GM18511 (cell line): ENCODE data around the gene DNAAF5.

ENCODE experiments used
- ATAC-seq: cut with Tn5 transposase; IDR thresholded peaks from one replicate; pipeline ENCODE4 v1.9.1; 2021; ENCODE audit warnings: mild to moderate bottlenecking, moderate library complexity; ENCODE audit not compliant: unreplicated experiment

The DNAAF5 gene

DNA sequence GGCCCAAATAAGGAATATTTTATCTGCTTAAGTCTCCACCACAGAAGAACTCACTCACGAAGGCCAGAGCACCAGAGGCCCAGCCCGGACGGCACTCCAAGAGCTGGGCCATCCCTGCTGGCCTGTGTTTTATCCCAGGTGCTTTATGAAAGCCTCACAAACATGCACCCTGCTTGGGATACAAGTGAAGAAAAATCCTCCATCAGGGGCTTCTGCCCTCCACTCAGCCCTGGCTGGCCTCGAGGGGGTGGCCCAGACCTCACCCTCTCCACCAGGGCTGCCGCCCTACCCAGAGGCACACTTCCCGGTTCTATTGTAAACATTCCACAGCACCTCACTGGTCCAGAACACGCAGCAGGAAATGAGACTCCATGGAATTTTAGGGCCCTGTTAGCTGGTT is 19.8 kb upstream of the DNAAF5 start:
- ATAC-seq: no peak

DNA sequence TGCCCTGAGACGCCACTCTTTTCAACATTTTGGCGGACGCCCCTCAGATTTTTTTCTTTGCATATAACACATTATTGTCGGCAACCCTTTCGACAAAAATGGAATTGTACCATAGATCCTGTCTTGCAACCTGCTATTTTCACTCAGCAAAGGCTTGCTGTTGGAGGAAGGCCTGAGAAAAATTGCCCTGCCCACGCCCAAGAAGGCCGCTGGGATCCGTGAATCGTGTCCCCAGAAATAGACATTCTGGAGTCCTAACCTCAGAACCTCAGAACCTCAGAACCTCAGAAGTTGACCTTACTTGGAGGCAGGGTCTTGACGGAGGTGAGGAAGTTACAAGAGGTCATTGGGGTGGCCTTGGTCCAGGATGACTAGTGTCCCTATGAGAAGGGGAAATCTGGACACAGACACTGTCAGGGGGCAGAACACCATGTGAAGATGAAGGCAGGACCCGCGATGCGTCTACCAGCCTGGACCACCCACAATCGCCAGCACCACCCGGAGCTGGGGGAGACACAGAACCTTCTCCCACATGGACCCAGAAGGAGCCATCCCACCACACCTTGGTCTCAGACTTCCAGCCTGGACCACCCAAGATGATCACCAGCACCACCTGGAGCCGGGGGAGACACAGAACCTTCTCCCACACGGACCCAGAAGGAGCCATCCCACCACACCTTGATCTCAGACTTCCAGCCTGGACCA is 19.1 kb upstream of the DNAAF5 start:
- no peak for ATAC-seq

DNA sequence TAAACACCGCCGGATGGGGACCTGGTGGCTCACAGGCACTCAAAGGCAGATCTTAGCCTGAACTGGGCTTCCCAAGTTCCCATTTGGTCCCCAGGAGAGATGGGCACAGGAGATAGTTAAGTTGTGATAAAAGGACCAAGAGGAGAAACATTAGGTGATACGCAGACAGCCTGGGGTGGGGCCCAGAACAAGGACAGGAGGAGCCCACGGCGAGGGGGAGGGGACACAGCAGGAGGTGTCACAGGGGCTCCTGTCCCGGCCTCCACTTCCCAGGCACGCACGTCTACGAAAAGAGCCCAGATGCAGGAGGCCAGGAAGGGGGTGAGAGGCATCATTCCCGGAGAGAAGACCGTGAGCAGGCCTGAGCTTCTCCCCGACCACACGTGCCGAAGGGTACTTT is 16.3 kb upstream of the DNAAF5 start:
- ATAC-seq: no peak

DNA sequence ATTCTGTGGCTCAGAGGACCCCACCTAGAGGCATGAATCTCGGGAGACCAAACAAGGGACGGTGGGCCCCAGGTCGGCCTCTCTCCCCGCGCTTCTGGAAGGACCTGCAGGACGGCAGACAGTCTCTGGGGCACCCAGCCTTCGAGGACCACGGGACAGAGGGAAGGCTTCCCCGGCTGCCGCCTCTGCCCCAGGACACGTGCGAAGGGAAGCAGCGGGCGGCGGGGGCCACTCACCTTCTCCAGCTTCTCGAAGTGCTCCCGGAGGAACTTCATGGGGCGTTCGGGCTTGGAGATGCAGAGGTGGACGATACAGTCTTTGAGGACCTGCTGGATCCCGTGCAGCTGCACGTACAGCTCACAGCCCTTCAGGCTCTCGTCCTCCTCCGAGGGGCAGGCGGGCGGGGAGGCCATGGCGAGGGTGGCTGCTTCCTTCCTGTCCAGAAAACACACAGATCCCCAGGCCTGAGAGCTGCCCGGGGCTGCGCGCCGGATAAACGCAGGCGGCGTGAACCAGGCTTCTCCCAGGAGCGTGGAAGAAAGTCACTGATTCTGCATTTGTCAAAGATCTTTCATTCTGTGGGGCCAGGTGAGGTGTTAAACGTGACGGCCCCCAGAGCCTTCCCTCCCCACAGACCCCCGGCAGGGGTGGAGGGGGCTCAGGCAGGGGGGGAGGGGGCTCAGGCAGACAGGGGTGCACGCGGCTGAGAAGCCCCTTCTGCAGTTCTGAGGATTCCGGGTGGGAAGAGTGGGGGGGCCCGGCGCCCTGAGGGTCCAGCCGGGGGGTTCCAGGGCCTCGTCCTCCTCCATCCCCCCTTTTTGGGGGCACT is 15.2 kb upstream of the DNAAF5 start:
- ATAC-seq: no peak

DNA sequence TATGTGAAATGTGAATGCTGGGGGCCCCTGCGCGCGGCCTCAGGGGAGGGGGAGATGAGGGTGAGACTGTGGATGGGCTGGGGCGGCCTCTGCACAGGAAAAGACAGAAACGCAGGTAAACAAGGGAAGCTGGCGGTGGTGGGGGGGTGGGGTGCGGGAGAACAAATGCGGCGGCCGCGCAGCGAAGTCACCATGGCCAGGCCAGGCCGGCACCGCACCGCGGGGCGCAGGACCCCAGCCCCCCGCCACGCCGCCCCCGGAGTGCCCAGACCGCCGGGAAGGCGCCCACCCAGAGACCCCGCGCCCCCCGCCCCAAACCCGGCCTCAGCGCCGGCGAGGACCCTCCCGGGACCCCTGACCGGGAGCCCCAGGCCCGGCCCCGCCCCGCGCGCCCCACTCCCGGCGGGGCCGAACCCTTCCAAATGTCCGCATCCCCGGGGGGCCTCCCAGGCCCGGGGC is 14.5 kb upstream of the DNAAF5 start:
- ATAC-seq: no peak

DNA sequence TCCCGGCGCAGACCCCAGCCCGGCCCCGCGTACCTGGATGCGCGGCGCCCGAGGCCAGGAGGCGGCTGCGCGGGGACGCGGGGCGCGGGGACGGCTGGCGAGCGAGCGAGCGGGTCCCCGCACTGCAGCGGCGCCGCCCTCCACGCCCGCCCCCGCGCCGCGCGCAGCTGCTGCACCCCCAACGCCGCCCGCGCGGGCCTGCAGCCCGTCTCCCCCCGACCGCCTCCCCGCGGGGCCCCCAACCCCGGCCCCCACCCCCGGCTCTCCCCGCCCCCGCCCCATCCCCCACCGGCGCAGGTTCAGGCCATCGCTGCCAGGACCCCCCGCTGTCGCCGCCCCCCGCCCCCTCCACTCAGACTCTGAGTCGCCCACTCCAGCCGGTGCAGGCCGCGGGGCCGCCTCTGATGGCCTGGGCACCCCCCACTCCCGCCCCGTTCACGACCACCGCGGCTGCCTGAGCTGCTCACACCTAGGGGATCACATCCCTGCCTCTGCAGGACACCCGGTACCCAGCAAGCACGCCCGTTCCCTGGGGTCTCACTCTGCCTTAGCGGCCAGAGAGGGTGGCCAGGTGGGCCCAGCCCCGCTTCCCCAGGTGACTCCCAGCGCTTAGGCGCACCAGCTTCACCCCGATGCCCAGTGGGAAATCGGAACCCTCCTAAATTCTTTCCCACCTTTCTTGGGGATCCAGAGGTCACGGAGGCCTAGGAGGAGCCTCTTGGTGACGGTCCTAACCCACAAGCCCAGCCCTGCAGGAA is 13.9 kb upstream of the DNAAF5 start:
- no peak for ATAC-seq

DNA sequence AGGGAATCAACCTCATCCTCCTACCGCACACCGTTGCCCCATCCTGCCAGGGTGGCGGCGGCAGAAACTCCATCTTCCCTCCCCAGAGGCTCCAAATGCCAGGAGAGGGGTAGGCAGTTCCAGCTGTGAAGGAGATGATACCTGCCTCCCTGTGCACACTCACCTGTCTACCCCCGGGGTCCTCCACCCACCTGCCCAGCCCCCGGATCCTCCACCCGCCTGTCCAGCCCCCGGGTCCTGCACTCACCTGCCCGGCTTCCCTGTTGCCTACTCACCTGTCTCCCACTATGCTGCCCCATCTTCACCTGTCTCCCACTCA is 13.4 kb upstream of the DNAAF5 start:
- no peak for ATAC-seq

DNA sequence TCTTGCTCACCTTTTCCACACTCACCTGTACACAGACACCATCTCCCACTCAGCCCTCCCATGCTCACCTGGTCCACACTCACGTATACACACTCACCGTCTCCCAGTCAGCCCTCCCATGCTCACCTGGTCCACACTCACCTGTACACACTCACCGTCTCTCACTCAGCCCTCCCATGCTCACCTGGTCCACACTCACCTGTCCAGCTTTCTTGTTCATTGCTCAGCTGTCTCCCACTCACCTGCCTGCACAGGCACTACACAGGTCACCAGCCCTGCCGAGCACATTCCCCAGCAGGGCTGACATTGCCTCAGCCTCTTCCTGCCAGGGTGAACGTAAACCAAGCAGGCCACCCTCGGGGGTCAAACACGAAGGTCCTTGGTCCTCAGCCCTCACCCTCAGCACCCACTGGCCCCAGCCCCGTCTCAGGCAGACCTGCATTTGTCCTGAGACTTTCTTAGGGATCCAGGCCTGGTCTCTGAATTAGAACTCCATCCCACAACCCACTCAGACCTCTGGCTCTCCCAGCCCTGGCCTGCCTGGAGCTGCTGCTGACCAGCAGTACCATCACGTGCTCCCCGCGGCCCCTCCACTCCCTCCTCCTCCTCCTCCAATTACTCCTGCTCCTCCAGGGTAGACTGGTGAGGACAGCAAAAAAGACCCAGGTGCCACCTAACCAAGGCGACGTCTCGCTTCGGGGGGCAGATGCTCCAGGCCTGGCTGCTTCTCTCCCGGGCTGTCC is 12.8 kb upstream of the DNAAF5 start:
- no peak for ATAC-seq

GRCh38 chr7:714251-714671 is 12.2 kb upstream of the DNAAF5 start:
- ATAC-seq: no peak

GRCh38 chr7:716222-716621 is 10.3 kb upstream of the DNAAF5 start:
- no peak for ATAC-seq

- ATAC-seq: no peak
These were observed 9.9 kb upstream of the DNAAF5 start for GRCh38 chr7:716636-717035.

GRCh38 chr7:721619-722248 is 4.8 kb upstream of the DNAAF5 start:
- ATAC-seq: no peak

DNA sequence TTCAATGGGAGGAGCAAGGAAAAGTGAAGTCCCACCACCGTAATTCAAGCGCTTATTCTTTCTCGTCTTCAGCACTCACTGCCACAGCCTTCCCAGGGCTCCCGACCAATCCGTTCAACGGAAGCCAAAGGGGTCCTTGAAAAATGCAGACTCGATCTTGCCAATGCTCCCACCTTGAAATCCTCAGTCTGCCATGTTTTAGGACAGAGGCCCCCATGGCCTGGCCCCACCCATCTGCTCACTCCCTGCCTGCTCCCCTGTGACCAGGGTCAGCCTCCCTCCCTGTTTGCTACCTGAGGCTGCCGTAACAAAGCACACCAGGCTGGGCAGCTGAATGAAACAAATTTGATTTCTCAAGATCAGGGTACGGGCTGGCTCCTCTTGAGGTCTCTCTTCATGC is 3.0 kb upstream of the DNAAF5 start:
- no peak for ATAC-seq

GRCh38 chr7:724298-724697 is 2.2 kb upstream of the DNAAF5 start:
- ATAC-seq: no peak

GRCh38 chr7:725223-726005 is 1.1 kb upstream of the DNAAF5 start:
- no peak for ATAC-seq

GRCh38 chr7:726854-727103 is 280 bp downstream of the DNAAF5 start:
- ATAC-seq: peak; percentile 26

DNA sequence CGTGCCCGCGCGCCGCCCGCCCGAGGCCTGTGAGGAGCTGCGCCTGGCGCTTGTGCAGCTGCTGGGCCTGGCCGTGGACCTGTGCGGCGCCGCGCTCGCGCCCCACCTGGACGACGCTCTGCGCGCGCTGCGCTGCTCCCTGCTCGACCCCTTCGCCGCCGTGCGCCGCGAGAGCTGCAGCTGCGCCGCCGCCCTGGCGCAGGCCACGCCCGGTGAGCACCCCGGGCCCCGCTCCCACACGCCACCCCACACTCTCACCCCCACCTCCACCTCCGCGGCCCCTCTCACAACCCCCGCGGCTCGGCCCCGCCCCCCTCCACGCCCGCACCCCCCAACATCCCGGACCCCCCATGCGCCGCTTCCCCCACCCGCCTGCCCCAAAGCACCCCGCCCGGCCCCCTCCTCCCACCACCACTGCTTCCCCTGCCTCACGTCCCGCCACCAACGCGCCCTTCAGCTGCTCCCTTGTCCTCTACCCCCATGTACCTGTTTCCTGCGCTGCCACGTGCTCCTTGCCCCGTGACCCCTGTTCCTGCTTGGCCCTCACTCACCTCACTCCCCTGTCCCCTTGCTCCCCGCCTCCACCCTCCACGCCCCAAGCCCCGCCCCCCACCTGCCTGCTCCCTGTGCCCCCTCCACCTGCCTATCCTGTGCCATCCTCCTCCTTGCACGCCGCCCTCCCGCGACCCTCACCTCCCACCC is 756 bp downstream of the DNAAF5 start, which contains the start of gene PRKAR1B:
PRKAR1B (minus strand) TSS at position 178 of the 702 bp plus-strand sequence. CDS start 15,776 bp downstream, outside the sequence.
- peak; percentile 50 for ATAC-seq

DNA sequence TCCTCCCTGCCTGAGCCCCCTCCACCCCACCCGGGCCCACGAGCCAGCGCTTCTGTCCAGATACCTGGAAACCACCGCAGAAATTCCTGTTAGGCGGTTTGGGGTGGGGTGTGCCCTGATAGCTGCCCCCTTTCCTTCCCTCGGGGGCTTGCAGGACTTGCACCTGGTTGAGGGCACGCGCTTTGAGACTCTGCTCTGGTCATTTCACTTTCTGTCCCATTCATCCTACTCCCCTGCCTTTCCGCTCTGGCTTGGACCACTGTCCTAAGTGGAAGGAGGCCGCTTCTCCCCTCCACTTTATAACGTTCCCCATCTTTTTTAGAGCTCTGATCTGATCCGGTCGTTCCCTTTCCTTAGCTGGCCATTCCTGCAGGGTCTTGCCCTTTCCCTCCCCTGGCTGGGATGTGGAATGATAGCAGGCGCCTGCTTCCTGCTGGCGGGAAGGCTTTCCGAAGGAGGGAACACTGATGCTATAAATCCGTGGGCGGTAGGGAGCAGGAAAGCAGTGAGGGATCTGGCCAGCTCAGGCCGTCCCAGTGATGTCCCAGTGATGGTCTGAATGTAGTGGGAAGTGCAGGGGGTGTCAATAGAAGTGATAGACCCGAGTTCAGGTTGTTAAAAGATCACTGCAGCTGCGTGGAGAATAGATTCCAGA is 1.4 kb downstream of the DNAAF5 start:
- ATAC-seq: no peak

GRCh38 chr7:728602-729001 is 2.1 kb downstream of the DNAAF5 start:
- no peak for ATAC-seq
